Cardiac septum (tissue), 1 donor: ENCODE results near the gene RFPL2. TPM values are rescaled to one million over a fixed set of nuclear protein-coding genes. Genes with fewer than 3 reads are reported as not detected.
"Not testable (repeated sequence)": the region's sequence is repeated elsewhere in the genome, so short reads cannot be mapped to it uniquely, and the experiment has no call there.

Source experiments
- DNase-seq: peaks from one replicate; pipeline ENCODE4 v3.0.0-alpha.2; 2020; ENCODE audit warnings: low spot score
- intact Hi-C: fragments of 100-400 bp; cut with DNase I; formaldehyde crosslinking; loops from one replicate; pipeline ENCODE4 v1.14.0; 2022
- total RNA-seq: library from RNA; stranded (reverse); fragmentation: NEBNext Ultra II Directional; extraction: Animal tissue kit (Norgen Biotek cat#: 25700); gene quantifications from one replicate; pipeline ENCODE4 v1.2.1, GENCODE V29; 2021
- donor health status: DM: no; HTN: no; CAD: no.

Gene RFPL2
- total RNA-seq, 1 donor from 2014 or later, result not detected

DNA sequence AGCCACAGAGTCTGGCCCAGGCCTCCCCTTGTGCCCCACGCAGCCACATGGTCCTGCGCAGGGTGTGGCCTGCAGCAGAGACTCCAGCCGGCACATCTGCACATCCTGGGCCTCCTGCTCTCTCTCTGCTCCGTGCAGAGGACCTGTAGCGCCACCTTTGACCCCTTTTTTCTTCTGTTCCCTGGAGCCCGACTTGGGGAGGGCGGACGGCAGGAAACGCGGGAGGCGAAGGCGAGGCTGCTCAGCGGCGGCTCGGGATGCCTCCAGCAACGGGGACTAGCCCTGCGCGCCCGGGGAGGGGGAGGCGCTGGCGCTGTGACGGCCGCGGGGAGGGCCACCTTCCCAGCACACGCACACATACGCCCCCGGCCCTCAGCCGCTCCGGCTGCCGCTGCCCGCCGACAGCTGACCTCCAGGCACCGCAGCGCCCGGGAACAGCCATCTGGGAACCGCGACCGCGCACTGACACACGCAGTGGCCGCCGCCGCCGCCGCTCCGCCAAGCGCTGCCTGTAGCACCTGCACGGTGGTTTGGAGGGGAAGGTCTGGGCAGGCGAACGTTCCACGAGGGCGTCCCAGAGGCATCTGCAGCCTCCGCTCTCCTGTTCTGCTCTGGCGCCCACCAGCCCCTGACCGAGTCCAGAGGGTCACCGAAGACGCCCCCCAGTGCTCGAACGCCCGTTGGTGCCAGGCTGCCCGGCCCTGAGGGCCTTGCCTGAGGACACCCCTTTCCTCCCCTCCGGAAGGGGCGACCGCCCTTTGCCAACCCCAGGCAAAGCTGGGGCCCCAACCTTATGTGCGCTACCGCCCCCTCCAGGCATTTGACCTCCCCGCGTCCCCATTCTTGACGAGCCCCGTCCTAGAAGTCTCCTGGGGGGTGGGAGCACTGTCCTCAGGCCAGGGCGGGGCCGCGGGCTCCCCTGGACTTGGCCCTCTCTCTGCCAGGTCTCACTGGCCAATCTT, 28.9 kb downstream of the RFPL2 start:
- DNase-seq, result no peak
- intact Hi-C loops, result no loop called here

DNA sequence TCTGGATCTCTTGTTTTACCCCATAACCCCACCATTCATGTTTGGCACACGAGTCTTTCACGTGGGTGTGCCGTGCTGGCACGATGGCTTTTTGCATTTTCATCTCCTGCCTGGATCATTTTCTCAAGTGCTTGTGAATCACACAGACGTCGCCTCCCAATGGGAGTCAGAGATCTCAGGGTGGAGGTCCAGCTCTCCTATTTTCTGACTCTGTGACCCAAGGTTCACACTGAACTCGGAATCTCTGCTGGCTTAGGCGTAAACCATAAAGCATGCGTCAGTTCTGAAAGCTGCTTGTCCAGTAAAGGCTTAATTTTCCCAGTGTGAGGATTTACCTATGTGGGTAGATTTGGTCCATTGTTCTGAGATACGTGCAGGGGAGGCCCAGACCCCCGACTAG, 29.8 kb downstream of the RFPL2 start:
- intact Hi-C loops, result no loop called here

GRCh38 chr22:32165681-32166080, 39.2 kb downstream of the RFPL2 start:
- no peak for DNase-seq
- intact Hi-C loops, result no loop called here

More for the DNA sequence above, 29.8 kb downstream of the RFPL2 start:
- no peak for DNase-seq

GRCh38 chr22:32164075-32164860, 40.6 kb downstream of the RFPL2 start:
- DNase-seq, result no peak
- intact Hi-C loops, result no loop called here

- DNase-seq, intact Hi-C loops: not testable (repeated sequence)
These were observed 44.5 kb downstream of the RFPL2 start for GRCh38 chr22:32160411-32160810.

DNA sequence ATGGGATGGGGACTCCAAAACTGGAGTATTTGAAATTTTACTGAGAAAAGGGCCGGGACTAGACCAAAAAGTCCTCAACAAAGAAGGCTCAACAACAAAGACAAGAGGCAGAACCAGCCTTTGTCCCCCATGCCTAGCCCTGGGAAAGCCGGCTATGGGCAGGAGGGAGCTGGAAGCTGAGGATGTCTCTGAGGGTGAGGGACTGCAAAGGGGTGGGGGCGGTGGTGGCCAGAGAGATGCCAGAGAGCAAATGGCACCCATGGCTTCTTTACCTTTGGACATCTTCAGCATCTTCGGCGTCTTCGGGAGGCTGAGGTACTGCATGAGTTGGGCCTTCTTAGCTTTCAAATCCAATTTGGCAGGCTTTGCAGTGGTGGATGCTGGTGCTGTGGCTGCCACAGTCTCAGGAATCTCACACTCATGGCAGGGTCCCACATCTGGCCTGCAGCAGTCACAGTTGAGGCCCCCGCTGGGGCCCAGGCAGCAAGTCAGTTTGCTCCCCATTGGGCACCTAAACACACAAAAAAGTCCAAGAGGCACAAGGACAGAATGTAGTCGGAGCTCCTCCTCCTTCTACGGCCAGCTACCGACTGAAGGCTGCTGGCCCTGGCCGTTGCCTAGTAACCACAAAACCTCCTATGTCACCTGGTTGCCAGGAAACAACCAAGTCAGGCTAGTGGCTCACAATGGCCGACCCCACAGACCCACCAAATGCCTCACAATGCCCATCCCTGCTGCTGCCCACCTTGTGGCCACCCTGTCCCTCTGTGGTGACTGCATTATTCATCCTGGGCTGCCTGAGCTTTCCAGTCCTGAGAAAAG, 46.0 kb downstream of the RFPL2 start, which contains the start of gene C22orf42:
Gene C22orf42, minus strand, starts transcription at position 592 of the 822 bp plus-strand sequence. Its CDS starts 88 bp downstream, at position 504.
- intact Hi-C loops, result no loop called here
- no peak for DNase-seq

GRCh38 chr22:32157632-32158031, 47.2 kb downstream of the RFPL2 start:
- intact Hi-C loops, DNase-seq: not testable (repeated sequence)

DNA sequence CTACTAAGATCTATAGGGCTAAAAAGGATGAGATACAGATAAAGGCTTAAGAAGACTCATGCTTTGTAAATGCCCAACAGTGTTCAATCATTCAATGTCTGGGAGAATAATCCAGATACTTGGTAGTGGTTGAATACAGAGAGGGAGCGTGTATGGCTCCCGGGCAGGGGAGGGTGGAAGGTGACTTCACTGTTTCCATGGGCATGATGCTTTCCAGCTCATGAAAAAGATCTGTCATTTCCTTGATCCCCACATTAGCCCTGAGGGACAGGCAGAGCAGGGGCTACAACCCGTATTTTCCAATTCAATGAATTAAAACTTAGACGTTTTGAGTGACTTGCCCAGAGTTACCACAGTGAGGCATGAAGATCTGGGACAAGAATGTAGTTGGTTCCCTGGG, 50.1 kb downstream of the RFPL2 start:
- DNase-seq, result not testable (repeated sequence)

DNA sequence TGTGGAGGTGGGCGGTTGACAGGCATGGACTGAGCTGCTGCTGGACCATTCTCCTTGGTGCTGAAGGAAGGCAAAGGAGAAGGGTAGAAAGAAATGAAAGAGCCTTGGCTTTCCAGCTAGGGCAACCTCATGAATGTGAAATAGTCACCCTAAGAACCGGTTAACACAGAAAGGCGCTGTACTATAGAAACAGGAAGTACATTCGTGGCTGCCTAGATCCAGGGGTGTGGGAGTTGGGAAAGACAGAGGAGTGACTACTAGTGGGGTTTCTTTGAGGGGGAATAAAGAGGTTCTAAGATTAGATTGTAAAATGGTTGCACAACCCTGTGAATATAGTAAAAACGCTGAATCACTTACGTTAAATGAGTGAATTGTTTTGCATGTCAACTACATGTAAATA, 53.2 kb downstream of the RFPL2 start:
- DNase-seq, intact Hi-C loops: not testable (repeated sequence)

More for the DNA sequence above, 50.1 kb downstream of the RFPL2 start:
- intact Hi-C loops, result not testable (repeated sequence)

- DNase-seq, intact Hi-C loops: not testable (repeated sequence)
These were observed 54.2 kb downstream of the RFPL2 start for GRCh38 chr22:32150647-32151046.

DNA sequence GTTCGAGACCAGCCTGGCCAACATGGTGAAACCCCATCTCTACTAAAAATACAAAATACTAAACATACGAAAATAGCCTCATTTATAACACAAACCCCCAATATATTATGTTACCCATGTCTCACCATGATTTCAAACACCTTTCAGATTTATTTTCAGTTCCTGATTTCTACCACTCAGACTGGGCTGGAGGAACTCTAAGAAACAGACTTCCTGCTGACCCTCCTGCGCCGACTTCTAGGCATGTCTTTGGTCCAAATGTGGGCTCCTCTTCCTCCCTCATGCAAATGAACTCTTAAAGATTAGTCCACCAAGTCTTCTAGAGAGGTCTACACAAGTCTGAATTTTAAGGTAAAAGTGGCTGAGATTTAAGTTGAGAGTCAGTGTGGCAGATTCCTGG, 56.5 kb downstream of the RFPL2 start:
- DNase-seq, intact Hi-C loops: not testable (repeated sequence)

GRCh38 chr22:32147128-32147527, 57.7 kb downstream of the RFPL2 start:
- DNase-seq, intact Hi-C loops: not testable (repeated sequence)

GRCh38 chr22:32144496-32145274, 60.2 kb downstream of the RFPL2 start:
- intact Hi-C loops, result no loop called here
- no peak for DNase-seq

DNA sequence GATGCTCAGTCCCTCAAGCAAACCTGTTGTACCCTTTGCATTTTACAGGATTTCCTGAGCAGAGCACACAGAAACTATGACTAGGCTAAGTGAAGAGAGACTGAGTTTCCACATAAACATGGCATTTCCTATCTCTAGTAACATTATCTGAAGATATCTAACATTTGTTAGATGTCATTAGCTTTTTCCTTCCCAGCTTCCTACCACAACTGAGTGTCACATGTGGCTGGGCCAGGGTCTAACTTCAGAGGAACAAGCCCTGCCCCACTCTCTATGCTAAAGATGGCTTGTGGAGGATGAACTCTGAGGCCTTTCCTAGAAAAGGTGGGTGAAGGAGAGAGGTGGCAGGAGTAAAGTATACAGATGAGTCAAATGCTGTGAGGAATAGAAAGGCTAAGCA, 62.3 kb downstream of the RFPL2 start:
- intact Hi-C loops, result no loop called here
- no peak for DNase-seq

GRCh38 chr22:32140688-32141087, 64.2 kb downstream of the RFPL2 start:
- DNase-seq, intact Hi-C loops: not testable (repeated sequence)
